GM19372 (cell line): ENCODE data around the gene MAST3.

ENCODE experiments used
- ATAC-seq: cut with Tn5 transposase; IDR thresholded peaks from one replicate; pipeline ENCODE4 v1.9.1; 2021; ENCODE audit warnings: mild to moderate bottlenecking, low read depth, moderate library complexity; ENCODE audit not compliant: unreplicated experiment

MAST3 gene

GRCh38 chr19:18097217-18097992 lies at the start of gene MAST3:
Gene MAST3, plus strand, starts transcription at chr19:18097778. Its CDS starts 15 bp downstream, at chr19:18097793.
- ATAC-seq, result no peak

DNA sequence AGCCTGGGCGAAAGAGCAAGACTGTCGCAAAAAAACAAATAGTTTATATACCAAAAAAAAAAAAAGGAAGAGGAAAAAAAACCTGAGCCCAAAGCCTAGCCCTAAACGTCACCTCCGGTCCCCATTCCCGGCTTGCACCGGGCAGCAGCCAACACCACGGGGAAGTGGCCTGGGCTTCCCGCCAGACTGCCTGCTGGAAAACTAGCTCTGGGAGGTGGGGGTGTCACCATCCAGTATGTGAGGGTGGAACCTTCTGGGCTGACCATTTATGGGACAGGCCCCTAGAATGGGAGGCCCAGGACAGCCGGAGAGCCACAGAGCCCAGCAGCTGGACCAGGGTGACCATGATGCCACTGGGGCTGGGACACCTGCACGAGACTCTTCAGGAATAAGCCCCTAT lies 48.2 kb upstream of the MAST3 start:
- no peak for ATAC-seq

DNA sequence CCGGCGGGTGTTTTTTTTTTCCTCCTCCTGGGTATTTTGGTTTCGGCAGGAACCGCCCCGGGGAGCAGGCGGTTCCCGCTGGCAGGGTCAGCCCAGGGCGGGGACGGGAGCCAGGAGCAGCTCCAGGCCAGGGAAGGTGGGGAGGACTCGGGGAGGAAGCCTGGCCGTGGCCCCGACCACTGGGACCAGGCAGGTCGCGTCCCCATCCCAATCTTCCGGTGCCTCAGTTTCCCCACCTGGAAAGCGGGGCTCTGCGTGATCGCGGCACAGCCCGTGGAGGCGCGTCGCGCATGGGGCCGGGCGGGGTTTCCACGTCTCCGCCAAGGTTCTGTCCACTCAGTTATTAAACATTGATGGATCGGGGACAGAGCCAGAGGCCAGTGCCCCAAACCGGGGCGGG lies 45.7 kb upstream of the MAST3 start:
- no peak for ATAC-seq

- ATAC-seq, result no peak
Observed at GRCh38 chr19:18053576-18054219, 43.9 kb upstream of the MAST3 start.

- no peak for ATAC-seq
Observed at GRCh38 chr19:18055967-18056366, 41.6 kb upstream of the MAST3 start.

- no peak for ATAC-seq
Observed at GRCh38 chr19:18057557-18057956, 40.0 kb upstream of the MAST3 start.

DNA sequence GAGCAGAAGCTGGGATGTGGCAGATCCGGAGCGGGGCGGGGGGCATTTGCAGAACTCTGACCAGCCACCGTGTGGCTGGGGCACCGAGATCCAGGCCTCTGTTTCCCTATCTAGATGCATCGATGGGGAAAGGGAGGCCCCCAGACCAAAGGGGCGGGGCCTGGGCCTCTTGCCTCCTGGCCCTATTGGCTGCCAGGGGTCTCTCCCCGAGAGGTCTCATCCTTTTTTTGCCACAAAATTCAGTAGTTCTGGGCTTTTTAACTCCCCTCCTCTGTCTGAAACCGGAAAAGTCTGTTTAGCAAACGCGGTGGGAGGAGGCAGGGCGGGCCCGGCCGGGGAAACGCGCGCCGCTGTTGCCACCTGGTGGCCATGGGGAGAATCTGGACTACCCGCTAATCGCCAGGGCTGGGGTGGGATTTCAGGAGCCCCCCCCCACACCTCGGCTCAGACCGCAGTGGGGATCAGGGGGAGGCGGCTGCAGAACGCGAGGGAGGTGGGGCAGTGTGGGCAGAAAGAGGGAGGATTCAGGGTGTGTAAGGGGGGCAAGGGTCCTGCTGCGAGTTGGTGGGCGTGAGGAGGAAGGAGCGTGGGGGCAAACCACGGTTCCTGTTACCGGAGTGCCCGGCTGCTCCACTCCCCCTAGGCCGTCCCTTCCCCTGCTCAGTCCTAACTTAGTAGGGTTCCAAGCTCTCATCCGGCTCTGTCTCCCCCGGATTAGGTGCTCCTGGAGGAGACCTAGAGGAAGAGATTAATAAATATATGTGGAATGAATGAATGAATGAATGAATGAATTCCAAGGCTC lies 39.2 kb upstream of the MAST3 start:
- ATAC-seq, result no peak

DNA sequence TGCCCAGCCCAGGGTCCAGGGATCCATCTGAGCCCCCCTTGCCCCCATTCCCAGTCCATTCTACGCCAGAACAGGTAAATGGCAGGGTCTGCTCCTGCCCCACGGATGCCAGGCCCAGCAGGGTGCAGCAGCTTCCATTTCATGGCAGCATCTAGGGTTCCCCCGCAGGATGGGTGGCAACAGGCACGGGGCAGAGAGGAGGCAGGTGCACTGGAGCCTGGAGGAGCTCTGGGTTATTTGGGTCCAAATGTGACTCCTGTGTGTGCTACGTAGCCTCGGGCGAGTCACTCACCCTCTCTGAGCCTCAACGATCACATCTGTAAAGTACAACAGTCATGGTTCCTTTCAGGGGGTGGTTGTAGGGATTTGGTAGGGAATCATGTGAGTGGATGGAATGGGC lies 38.3 kb upstream of the MAST3 start:
- no peak for ATAC-seq

GRCh38 chr19:18059902-18060301 lies 37.7 kb upstream of the MAST3 start:
- ATAC-seq, result no peak

DNA sequence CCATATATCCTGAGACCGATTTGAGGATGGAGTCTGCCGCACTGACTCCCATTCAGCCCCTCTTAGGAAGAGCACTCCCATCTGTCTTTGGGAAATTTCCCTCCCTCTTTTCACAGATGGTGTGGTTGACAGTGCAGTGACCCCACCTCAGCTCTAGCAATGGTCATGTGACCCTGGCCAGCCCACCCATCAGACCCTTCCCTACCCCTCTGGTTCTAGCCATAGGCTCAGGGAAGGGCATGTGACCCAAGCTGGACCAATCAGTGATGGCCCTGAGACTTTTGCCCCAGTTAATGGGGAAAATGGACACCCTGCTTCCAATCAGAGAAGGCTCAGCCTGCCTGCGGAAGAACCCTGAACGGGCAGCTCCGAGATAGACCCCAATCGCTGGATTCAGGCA lies 37.1 kb upstream of the MAST3 start:
- no peak for ATAC-seq

DNA sequence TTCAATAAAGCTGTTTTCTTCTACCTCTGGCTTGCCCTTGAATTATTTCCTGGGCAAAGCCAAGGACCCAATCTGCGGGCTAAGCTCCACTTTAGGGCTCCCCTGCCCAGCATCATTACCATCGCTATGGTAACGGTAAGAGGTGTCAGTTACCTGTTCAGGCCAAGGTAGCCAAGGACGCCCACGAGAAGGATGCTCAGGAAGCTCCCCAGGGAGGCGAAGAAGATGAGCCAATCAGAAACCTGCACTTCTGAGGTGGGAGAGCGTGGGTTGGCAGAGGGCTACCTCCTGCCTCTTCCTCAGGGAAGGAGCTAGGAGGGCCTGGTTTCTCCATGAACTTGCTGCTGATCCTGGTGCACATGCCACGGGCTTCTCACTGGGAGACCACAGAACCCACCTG lies 35.5 kb upstream of the MAST3 start:
- no peak for ATAC-seq

- no peak for ATAC-seq
Observed at GRCh38 chr19:18063463-18063862, 34.1 kb upstream of the MAST3 start.

DNA sequence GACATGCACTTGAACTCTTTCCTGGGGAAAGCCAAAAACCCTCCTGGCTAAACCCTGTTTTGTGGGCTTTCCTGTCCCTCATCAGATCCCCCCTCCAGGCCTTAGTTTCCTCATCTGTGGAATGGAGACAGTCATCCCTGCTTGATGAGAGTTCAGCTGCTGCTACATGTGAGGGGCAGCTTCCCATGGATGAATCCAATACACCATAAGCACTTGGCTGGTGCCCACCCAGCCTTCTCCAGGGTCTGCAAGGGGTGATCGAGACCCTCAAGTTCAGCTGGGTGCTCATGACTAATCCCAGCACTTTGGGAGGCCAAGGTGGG lies 32.4 kb upstream of the MAST3 start:
- ATAC-seq, result no peak

DNA sequence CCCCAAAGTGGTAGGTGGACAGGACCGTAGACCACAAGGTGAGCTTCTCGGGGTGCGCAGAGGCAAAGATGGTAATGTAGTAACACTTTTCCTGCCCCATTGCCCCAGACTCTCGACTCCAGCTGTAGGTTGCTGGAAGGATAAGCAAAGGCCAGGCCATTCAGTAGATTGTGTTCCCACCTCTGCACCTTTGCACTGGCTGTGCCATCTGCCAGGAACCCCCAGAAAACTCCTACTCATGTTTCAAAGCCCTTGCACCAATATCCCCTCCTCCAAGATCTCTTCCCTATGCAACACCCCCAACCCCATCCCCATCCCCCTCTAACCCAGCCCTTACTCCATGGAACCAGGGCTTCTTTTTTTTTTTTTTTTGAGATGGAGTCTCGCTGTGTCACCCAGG lies 29.2 kb upstream of the MAST3 start:
- no peak for ATAC-seq

- no peak for ATAC-seq
Observed at GRCh38 chr19:18069383-18069782, 28.2 kb upstream of the MAST3 start.

GRCh38 chr19:18070181-18070580 lies 27.4 kb upstream of the MAST3 start:
- ATAC-seq, result no peak

DNA sequence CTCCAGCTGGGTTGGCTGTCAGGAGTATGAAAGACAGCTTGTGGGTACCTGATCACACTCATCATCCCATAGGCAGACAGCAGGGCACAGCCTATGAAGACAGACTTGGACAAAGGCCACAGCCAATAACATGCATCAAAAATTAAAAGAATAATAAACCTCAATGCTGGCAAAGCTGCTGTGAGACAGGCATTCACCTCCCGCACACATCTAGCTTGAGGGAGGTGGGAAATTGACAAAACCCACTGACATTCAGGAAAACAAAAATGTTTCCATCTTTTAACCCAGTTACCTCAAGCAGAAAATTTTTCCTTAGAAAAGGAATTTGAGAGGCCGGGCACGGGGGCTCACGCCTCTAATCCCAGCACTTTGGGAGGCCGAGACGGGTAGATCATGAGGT lies 25.2 kb upstream of the MAST3 start:
- no peak for ATAC-seq

DNA sequence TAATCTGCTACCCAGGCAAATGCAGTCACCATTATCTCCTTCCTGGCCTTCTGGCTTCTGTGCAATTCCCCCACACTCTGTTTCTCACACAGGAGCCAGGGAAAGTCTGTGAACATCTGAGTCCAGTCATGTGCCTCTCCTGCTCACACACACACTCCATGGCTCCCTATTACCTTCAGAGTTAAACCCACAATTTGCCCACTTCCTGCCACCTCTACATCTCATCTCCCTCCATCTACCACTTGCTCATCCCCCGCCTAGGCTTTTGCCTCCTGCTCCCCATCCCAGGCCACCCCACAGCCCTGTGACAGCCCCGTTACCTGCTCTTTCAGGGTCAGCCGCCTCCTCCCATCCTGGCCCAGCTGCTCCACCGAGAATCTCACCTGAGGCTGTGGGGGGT lies 24.4 kb upstream of the MAST3 start:
- ATAC-seq, result no peak

DNA sequence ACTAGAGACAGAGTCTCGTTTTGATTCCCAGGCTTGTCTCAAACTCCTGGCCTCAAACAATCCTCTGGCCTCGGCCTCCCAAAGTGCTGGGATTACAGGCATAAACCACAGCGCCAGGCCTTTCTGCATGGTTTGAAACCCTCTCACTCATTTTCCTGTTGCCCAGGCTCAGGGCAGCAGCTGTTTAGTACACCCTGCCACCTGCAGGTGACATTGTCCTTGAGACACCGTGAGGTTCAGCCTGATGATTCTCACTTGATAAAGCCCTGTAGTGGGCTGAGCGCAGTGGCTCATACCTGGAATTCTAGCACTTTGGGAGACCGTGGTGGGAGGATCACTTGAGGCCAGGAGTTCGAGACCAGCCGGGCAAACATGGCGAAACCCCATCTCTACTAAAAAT lies 23.4 kb upstream of the MAST3 start:
- ATAC-seq, result no peak

DNA sequence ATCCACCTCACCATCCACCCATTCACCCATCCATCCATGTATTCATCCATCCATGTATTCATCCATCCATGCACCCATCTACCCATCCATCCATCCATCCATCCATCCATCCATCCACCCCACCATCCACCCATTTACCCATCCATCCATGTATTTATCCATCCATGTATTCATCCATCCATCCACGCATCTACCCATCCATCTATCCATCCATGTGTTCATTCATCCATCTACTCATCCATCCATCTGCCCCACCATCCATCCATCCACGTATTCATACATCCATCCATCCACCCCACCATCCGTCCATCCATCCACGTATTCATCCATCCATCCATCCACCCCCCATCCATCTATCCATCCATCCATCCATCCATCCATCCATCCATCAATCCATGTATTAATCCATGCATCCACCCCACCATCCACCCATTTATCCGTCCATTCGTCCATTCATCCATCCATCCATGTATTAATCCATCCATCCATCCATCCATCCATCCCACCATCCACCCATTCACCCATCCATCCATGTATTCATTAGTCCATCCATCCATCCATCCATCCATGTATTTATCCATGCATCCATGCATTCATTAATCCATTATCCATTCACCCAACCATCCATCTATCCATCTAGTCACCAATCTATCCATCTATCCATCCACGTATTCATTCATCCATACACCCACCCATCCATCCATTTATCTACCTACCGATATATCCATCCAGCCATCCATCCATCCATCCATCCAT lies 13.5 kb upstream of the MAST3 start:
- no peak for ATAC-seq
